ENCODE measurements around the gene SON. TPM values are rescaled to one million over a fixed set of nuclear protein-coding genes. Genes with fewer than 3 reads are reported as not detected.

The SON gene
- total RNA-seq, result 216 to 269 TPM (median 220 TPM) in 3 replicates
- long read RNA-seq, full-length matches to known transcripts, result 9 of 93 reads
- long read RNA-seq, partial matches to known transcripts, result 77 of 93 reads
- long read RNA-seq, other reads (novel, unspliced or antisense), result 7 of 93 reads

GRCh38 chr21:33542640-33543504, at the start of gene SON:
Gene SON (plus strand): TSS chr21:33543038. CDS start chr21:33543093, 55 bp downstream.
- H3K27ac Mint-ChIP-seq (ENCODE audit: unreplicated experiment), result peak within 1 kb of the TSS; percentile 100
- no peaks in the 10 kb centered on the region for H3K27me3 Mint-ChIP-seq (ENCODE audit: low read depth)
- TF ChIP-seq CTCF (IDR thresholded peaks at IDR 0.05), result peak; percentile 9
- H3K36me3 Mint-ChIP-seq (ENCODE audit: low read depth), result peaks cover 4% of the 10 kb centered on the region
- H3K4me1 Mint-ChIP-seq (ENCODE audit: low read depth), result peaks cover 40% of the 10 kb centered on the region
- H3K9me3 Mint-ChIP-seq (ENCODE audit: low read depth), result no peaks in the 10 kb centered on the region
- peak within 1 kb of the TSS; percentile 95 for H3K4me3 Mint-ChIP-seq (ENCODE audit: unreplicated experiment)
- peak; percentile 99 for DNase-seq (ENCODE audit: low spot score)

GRCh38 chr21:33493756-33494155, 49.1 kb upstream of the SON start:
- Mint-ChIP-seq H3K27me3 (ENCODE audit: low read depth) (peaks cover 7% of the 10 kb centered on the region), H3K4me3 (ENCODE audit: unreplicated experiment) (no peak overlapping the region)
- TF ChIP-seq CTCF (IDR thresholded peaks at IDR 0.05), result no peak

GRCh38 chr21:33495743-33496142, 47.1 kb upstream of the SON start:
- Mint-ChIP-seq H3K27ac (ENCODE audit: unreplicated experiment) (no peak overlapping the region), H3K4me1 (ENCODE audit: low read depth) (peaks cover 13% of the 10 kb centered on the region), H3K36me3 (ENCODE audit: low read depth) (no peaks in the 10 kb centered on the region), H3K9me3 (ENCODE audit: low read depth) (no peaks in the 10 kb centered on the region), H3K27me3 (ENCODE audit: low read depth) (peaks cover 7% of the 10 kb centered on the region), H3K4me3 (ENCODE audit: unreplicated experiment) (no peak overlapping the region)
- TF ChIP-seq CTCF (IDR thresholded peaks at IDR 0.05), result no peak
- no peak for DNase-seq (ENCODE audit: low spot score)

More at GRCh38 chr21:33493756-33494155, 49.1 kb upstream of the SON start:
- no peaks in the 10 kb centered on the region for H3K36me3 Mint-ChIP-seq (ENCODE audit: low read depth)
- H3K27ac Mint-ChIP-seq (ENCODE audit: unreplicated experiment), result no peak overlapping the region
- DNase-seq (ENCODE audit: low spot score), result no peak
- H3K9me3 Mint-ChIP-seq (ENCODE audit: low read depth), result no peaks in the 10 kb centered on the region
- peaks cover 15% of the 10 kb centered on the region for H3K4me1 Mint-ChIP-seq (ENCODE audit: low read depth)

- H3K27me3 Mint-ChIP-seq (ENCODE audit: low read depth), result peaks cover 7% of the 10 kb centered on the region
- H3K9me3 Mint-ChIP-seq (ENCODE audit: low read depth), result no peaks in the 10 kb centered on the region
These were observed 46.5 kb upstream of the SON start for GRCh38 chr21:33496345-33496744.

More at GRCh38 chr21:33496345-33496744, 46.5 kb upstream of the SON start:
- no peak for TF ChIP-seq CTCF (IDR thresholded peaks at IDR 0.05)
- Mint-ChIP-seq H3K4me1 (ENCODE audit: low read depth) (peaks cover 9% of the 10 kb centered on the region), H3K4me3 (ENCODE audit: unreplicated experiment) (no peak overlapping the region), H3K27ac (ENCODE audit: unreplicated experiment) (no peak overlapping the region), H3K36me3 (ENCODE audit: low read depth) (no peaks in the 10 kb centered on the region)
- DNase-seq (ENCODE audit: low spot score), result no peak
